Heart right ventricle (tissue), 16 donors: ENCODE results near the gene AQP12B. TPM values are rescaled to one million over a fixed set of nuclear protein-coding genes. Genes with fewer than 3 reads are reported as not detected.

Experiments used
- ATAC-seq, 8 donors: fragments of 200-7000 bp; cut with Tn5 transposase; one replicate each; pipeline ENCODE4 v1.9.1; 2020; ENCODE audit warnings: mild to moderate bottlenecking in 8 of 8, moderate library complexity in 8 of 8, moderate number of reproducible peaks in 1 of 8
- DNase-seq, 2 donors: peaks; one replicate each; pipeline ENCODE4 v3.0.0-alpha.2; 2020
- H3K27ac ChIP-seq, 10 donors: fragments of 200-600 bp; sonication (generic) in 2 of 10; one replicate each; pipeline versions ENCODE4 v1.5.0 to v1.8.0; 2020 to 2022; ENCODE audit warnings: mild to moderate bottlenecking in 3 of 10
- H3K27me3 ChIP-seq, 7 donors: fragments of 200-600 bp; one replicate each; pipeline ENCODE4 v1.8.0; 2021 to 2022; ENCODE audit warnings: mild to moderate bottlenecking in 2 of 7
- H3K36me3 ChIP-seq, 9 donors: fragments of 200-600 bp; sonication (generic) in 1 of 9; one replicate each; pipeline versions ENCODE4 v1.5.0 to v1.8.0; 2020 to 2022; ENCODE audit warnings: mild to moderate bottlenecking in 2 of 9
- H3K4me1 ChIP-seq, 9 donors: fragments of 200-600 bp; sonication (generic) in 1 of 9; one replicate each; pipeline versions ENCODE4 v1.5.0 to v1.8.0; 2020 to 2022; ENCODE audit warnings: mild to moderate bottlenecking in 4 of 9
- H3K4me3 ChIP-seq, 10 donors: fragments of 200-600 bp; sonication (generic) in 2 of 10; one replicate each; pipeline versions ENCODE4 v1.5.0 to v1.8.0; 2020 to 2022; ENCODE audit warnings: mild to moderate bottlenecking in 7 of 10, moderate library complexity in 2 of 10
- H3K9me3 ChIP-seq, 11 donors: fragments of 200-600 bp in 10 of 11; sonication (generic) in 2 of 11; one replicate each; pipeline versions ENCODE4 v1.5.0 to v1.8.0; 2013 to 2022; ENCODE audit warnings: mild to moderate bottlenecking in 2 of 11, control low read depth in 1 of 11, moderate library complexity in 1 of 11
- CTCF ChIP-seq, 9 donors: fragments of 200-600 bp; sonication (generic) in 2 of 9; IDR thresholded peaks; one replicate each; pipeline versions ENCODE4 v1.5.0 to v1.8.0; 2021 to 2022; ENCODE audit warnings: antibody characterized with exemption in 9 of 9, mild to moderate bottlenecking in 5 of 9, moderate library complexity in 1 of 9
- WGBS, 2 donors: extraction: QIAGEN DNeasy Blood & Tissue Kit; methylation state at CpG; one replicate each; pipeline ENCODE4 v1.1.7; 2013; ENCODE audit warnings: inconsistent platforms in 1 of 2; 5-methylcytosine and 5-hydroxymethylcytosine counted together
- intact Hi-C, 10 donors: fragments of 100-400 bp; cut with DNase I; formaldehyde crosslinking; loops; one replicate each; pipeline versions ENCODE4 v1.11.1 to v1.14.2; 2022
- polyA plus RNA-seq, 2 donors: library from polyadenylated mRNA; stranded (reverse); fragments of 200-250 nt; gene quantifications; one replicate each; pipeline ENCODE4 v1.2.3, GENCODE V29; 2013
- total RNA-seq, 10 donors: library from RNA; stranded (reverse); fragmentation: NEBNext Ultra II Directional in 3 of 10; extraction: Animal tissue kit (Norgen Biotek cat#: 25700) in 3 of 10; gene quantifications; one replicate each; pipeline versions ENCODE4 v1.2.1 to v1.2.4, GENCODE V29; 2021 to 2023
- donor health status: Arrhythmogenic right ventricular cardiomyopathy.
- donor health status: ischemic (EF 13 %, LVEDD 7.1; RV severe dilation, severe dysfunction).
- donor health status: healthy with polysubstance abuse.
- donor health status: DM: no; HTN: yes; CAD: no.
- donor health status: DM: no; HTN: no; CAD: no.
- donor health status: ischemic (EF 25% LVEDD 6.9; RV normal size, moderate dysfunction).
- donor health status: ischemic (EF 25% LVEDD 5.7; RV mildly dilated, moderate dysfunction).
- donor health status: healthy.
- donor health status: DM: yes; HTN: yes; CAD: no.
- donor health status: Ischemic cardiomyopathy.
- donor health status: ischemic (EF 35%, LVEDD 5.7; RV mildly dilated, moderate dysfunction).
- donor health status: nonischemic (EF 11% LVEDD 7.7; RV severe dilation, severe dysfunction).
- donor health status: DM: yes; HTN: yes; CAD: no.
- donor health status: PGD.
- donor health status: ischemic (EF 29% LVEDD 5.4; RV normal size, mild dysfunction).
- donor health status: nonischemic (EF 23%, LVEDD 6.1; RV moderate dilation, normal function).

The AQP12B gene
- total and polyA plus RNA-seq, 12 donors, result 0.03 TPM; not detected in 11

GRCh38 chr2:240714747-240715725 is 32.4 kb upstream of the AQP12B start:
- Histone ChIP-seq H3K4me3 (no peak overlapping the region), H3K27me3 (peaks cover 0 to 64% (median 0%) of the 10 kb centered on the region in 7 donors), H3K9me3 (no peaks in the 10 kb centered on the region), H3K36me3 (no peaks in the 10 kb centered on the region), H3K27ac (no peak overlapping the region), H3K4me1 (no peaks in the 10 kb centered on the region)
- TF ChIP-seq CTCF (IDR thresholded peaks at IDR 0.05), result no peak
- WGBS, 2 donors, result 70 to 76% methylated on average over 23 of the region's 23 CpGs
- DNase-seq (no peak), ATAC-seq (no peak)
- intact Hi-C loops, result loop anchor here in 1 of 10 donors (10.0 kb wide), 1 partner anchor 210 kb away; no protein-coding TSS in a partner anchor

DNA sequence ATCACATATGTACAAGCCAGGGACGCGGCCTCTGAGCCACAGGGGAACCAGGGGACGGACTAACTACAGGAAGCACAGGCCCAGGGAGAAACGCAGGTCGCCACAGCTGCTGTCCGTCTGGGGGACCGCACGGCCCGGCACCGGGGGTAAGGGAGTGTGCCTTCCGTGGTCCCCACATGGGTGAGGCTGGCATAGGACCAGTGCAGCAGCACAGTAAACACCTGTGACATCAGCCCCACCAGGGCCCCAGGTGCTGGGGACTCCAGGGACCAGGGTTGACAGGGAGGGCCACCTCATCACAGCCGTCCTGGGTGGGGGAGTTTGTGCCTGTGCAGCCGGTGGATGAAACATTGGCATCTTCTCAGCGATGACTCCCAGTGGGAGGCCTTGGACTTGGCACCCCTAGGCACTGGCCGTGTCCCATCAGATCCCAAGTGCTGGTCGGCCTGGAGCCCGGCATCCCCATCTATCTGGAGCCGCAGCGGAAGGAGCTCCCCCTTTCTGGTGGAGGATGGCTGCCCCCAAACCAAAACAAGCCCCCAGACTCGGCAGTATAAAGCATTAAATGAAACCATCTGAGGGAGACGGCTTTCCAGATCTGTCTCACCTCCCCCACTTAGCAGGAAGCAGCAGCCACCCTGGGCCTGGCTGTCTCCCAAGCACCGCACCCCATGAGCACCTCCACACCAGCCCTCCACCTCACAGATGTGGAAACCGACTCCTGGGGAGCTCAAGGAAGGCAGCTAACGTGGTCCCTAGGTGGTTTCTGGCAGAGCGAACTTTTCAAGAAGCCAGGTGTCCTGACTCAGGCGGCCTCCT is 31.5 kb upstream of the AQP12B start:
- Histone ChIP-seq H3K4me3 (no peak overlapping the region), H3K27ac (no peak overlapping the region), H3K9me3 (no peaks in the 10 kb centered on the region), H3K36me3 (no peaks in the 10 kb centered on the region), H3K4me1 (no peaks in the 10 kb centered on the region), H3K27me3 (peaks cover 0 to 67% (median 0%) of the 10 kb centered on the region in 7 donors)
- WGBS, 2 donors, result 66 to 70% methylated on average over 26 of the region's 26 CpGs
- DNase-seq, result no peak
- ATAC-seq, result no peak
- no peak for TF ChIP-seq CTCF (IDR thresholded peaks at IDR 0.05)
- intact Hi-C loops, result loop anchor here in 1 of 10 donors (10.0 kb wide), 1 partner anchor 209 kb away; no protein-coding TSS in a partner anchor

GRCh38 chr2:240713071-240713927 is 30.6 kb upstream of the AQP12B start:
- Histone ChIP-seq H3K27ac (no peak overlapping the region), H3K27me3 (peaks cover 0 to 73% (median 0%) of the 10 kb centered on the region in 7 donors), H3K36me3 (no peaks in the 10 kb centered on the region), H3K9me3 (no peaks in the 10 kb centered on the region), H3K4me1 (no peaks in the 10 kb centered on the region), H3K4me3 (no peak overlapping the region)
- no peak for TF ChIP-seq CTCF (IDR thresholded peaks at IDR 0.05)
- ATAC-seq (no peak), DNase-seq (no peak)
- 85 to 87% methylated on average over 25 of the region's 25 CpGs for WGBS, 2 donors
- intact Hi-C loops, result loop anchor here in 1 of 10 donors (10.0 kb wide), 1 partner anchor 208 kb away; no protein-coding TSS in a partner anchor
